Measurements from ENCODE around the gene PIP5K1B. TPM values are rescaled to one million over a fixed set of nuclear protein-coding genes. Genes with fewer than 3 reads are reported as not detected.

PIP5K1B gene
- total RNA-seq, 1 experiment from 2014 or later = 1.8 TPM

DNA sequence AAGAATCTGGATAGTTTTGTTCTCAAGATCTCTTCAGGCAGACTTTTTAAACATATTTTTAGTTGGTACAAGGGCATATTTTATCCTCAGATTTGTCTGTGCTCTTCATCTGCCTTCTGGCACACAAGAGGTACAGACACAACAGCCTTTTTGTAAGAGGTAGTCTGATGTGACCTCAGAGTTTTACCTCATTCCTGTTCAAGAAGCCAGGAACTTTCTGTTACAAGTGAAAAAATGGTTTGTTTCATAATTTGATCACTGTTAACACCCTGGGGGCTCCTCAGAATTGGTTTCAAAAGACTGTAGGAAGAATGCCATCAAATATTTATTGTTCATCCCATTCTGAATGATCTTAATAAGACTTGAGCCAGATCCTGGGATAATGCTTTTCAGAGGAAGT, 172.2 kb downstream of the PIP5K1B start:
- DNase-seq = no peak
- Histone ChIP-seq H3K36me3 (replicated peaks; ENCODE audit: control insufficient read depth, insufficient read depth, low read length) (no peaks in the 10 kb centered on the region), H3K27me3 (ENCODE audit: control insufficient read depth, insufficient read depth, low read length) (no peaks in the 10 kb centered on the region), H3K4me3 (ENCODE audit: insufficient read depth, low read depth, low read length) (no peak overlapping the region)

DNA sequence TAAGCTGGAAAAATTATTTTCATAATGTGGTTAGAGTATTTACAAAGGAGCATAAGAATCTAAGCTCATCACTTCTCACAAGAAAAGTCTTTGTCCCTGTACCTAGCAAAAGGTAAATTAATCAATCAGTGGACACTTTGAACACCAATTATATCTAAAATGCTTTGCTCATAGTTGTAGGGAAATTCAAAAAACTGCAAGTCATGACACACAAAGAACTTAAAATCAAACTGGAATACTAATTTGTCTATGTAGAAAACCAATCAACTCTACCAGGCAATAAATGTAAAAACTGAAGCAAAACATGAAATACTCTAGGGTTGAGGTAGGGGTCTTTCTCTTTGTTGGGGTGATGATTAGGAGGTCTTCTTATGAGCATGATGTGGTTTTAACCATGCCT, 173.4 kb downstream of the PIP5K1B start:
- Histone ChIP-seq H3K4me3 (ENCODE audit: insufficient read depth, low read depth, low read length) (no peak overlapping the region), H3K36me3 (replicated peaks; ENCODE audit: control insufficient read depth, insufficient read depth, low read length) (no peaks in the 10 kb centered on the region), H3K27me3 (ENCODE audit: control insufficient read depth, insufficient read depth, low read length) (no peaks in the 10 kb centered on the region)
- DNase-seq = no peak

DNA sequence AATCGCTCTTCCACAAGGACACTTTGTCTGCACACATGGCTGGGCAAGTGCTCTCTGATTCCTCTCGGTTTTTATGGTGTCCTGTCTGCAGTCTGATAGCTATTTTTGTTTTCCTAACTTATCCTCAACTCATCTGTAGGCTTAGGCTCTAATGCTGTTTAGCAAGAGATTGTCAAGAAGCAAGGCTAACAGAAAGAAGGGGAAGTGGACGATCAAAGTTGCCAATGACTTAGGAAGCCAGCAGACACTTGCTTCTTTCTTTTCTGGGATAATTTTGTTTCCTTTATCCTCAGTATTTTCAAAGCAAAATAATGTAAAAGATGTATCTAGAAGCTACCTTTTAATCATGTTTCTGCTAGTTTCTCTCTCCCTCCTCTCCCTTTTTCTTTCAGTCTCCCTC, 178.2 kb downstream of the PIP5K1B start:
- DNase-seq = no peak
- no peak overlapping the region for H3K4me3 ChIP-seq (ENCODE audit: insufficient read depth, low read depth, low read length)
- no peaks in the 10 kb centered on the region for H3K27me3 ChIP-seq (ENCODE audit: control insufficient read depth, insufficient read depth, low read length)
- H3K36me3 ChIP-seq (replicated peaks; ENCODE audit: control insufficient read depth, insufficient read depth, low read length) = no peaks in the 10 kb centered on the region

DNA sequence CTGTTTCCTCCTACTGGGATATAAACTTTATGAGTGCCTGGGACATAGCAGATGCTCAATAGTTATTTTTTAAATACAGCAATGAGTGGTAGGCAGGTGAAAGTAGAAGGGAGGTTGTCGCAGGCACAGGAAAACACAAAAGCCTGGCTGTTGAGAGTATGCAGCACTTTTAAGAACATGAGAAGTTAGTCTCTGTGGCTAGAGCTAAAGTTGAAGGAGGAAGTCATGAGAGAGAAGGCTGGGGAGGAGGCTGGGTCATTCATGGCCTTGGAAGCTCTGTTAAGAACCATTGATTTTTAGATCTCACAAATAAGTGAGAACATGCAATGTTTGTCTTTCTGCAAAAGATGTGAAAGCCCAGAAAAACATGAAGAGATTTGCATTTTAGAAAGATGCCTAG, 182.2 kb downstream of the PIP5K1B start:
- Histone ChIP-seq H3K27me3 (ENCODE audit: control insufficient read depth, insufficient read depth, low read length) (no peaks in the 10 kb centered on the region), H3K36me3 (replicated peaks; ENCODE audit: control insufficient read depth, insufficient read depth, low read length) (no peaks in the 10 kb centered on the region), H3K4me3 (ENCODE audit: insufficient read depth, low read depth, low read length) (no peak overlapping the region)
- no peak for DNase-seq

DNA sequence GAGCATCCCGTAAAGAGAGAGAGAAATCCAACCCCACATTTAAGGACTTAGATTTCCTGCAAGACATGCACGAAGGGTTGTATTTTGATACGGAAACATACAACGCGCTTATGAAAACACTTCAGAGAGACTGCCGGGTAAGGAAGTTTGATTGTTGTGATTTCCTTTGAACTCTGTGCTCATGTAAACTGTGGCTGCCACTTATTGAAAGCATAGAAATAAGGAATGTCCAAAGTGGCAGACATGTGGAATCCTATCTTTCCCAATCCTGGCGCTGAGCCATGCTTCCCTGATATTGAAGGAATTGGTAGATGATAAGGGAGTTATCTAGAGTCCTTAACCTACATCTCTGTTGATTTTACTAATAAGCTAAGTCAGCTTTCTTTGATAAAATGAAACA, 189.5 kb downstream of the PIP5K1B start:
- H3K36me3 ChIP-seq (replicated peaks; ENCODE audit: control insufficient read depth, insufficient read depth, low read length) = no peaks in the 10 kb centered on the region
- H3K27me3 ChIP-seq (ENCODE audit: control insufficient read depth, insufficient read depth, low read length) = no peaks in the 10 kb centered on the region
- H3K4me3 ChIP-seq (ENCODE audit: insufficient read depth, low read depth, low read length) = no peak overlapping the region
- no peak for DNase-seq

DNA sequence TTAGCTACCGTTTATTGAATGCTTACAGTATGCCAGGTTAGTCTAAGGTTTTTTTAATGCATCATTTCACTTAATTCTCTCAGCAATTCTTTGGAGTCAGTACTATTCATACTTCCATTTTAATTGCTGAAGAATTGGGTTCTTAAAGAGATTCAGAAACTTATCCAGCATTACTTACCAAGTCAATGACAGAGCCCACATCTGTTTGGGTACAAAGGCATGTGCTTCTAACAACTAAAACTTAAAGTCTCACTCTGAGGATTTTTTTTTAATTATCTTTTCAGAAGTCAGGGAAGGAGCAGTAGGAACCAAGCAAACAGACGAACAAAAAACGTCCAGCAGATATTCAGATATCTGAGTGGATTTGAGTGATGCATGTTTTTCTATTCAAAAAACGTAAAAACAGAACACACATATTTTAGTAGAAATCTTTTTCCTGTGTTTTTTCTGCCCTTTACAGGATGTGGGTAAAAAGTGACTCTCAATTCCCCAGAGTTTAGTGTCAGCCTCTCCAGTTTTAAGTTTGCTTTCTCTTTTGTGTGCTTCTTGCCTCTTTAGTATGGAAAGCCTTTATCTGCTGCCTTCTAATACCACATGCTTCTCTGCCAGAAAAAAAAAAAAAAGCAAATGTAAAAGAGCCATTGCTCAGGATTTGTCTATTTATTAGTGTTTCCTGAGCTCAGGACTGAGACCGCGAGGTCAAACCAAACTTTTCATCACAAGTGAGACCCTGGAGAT, 190.9 kb downstream of the PIP5K1B start:
- DNase-seq = no peak
- Histone ChIP-seq H3K27me3 (ENCODE audit: control insufficient read depth, insufficient read depth, low read length) (no peaks in the 10 kb centered on the region), H3K36me3 (replicated peaks; ENCODE audit: control insufficient read depth, insufficient read depth, low read length) (no peaks in the 10 kb centered on the region), H3K4me3 (ENCODE audit: insufficient read depth, low read depth, low read length) (no peak overlapping the region)

DNA sequence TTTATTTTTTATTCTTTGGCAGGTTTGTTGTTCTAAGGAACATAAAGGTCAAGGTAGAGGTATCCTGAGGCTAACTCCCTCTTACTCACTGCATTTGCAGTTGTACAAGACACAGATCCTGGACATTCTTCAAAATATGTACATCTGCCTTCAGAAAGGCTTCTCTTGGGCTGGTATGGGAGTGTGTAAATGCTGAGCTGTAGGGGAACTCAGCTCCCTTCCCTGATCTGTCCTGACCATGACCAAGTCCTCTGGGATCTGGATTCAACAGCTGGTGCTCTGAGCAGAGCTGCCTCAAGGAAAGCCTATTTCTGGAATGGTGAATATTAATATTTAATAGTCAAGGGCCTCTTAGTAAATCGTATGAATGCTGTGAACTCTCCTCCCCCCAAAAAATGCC, 191.4 kb downstream of the PIP5K1B start:
- H3K4me3 ChIP-seq (ENCODE audit: insufficient read depth, low read depth, low read length) = no peak overlapping the region
- H3K27me3 ChIP-seq (ENCODE audit: control insufficient read depth, insufficient read depth, low read length) = no peaks in the 10 kb centered on the region
- H3K36me3 ChIP-seq (replicated peaks; ENCODE audit: control insufficient read depth, insufficient read depth, low read length) = no peaks in the 10 kb centered on the region
- DNase-seq = no peak

DNA sequence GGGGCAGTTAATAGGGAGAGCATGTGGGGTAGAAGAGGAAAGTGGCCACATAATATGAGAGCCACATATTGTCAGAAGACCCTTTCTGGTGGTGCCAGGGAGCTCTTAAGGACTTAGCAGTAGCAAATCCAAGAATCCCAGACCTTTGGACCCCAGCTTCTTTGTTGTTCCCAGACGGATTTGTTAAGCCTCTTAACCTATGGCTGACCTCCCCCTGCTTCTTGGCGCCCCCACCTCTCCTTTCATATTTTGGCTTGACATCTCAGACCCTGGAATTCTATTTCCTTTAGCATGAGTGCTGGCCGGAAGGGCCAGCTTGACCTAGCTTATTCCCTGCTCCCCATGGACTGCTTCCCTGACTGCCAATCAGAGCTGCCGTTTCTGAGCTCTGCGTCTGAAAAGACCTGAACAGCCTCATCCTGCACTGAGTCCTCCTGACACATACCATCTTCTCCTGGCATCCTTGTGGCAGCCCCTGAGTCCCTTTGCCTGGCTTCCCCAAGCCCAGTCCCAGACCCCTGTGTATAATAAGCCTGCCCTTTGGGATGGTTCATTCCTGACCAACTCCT, 192.6 kb downstream of the PIP5K1B start:
- Histone ChIP-seq H3K27me3 (ENCODE audit: control insufficient read depth, insufficient read depth, low read length) (no peaks in the 10 kb centered on the region), H3K36me3 (replicated peaks; ENCODE audit: control insufficient read depth, insufficient read depth, low read length) (no peaks in the 10 kb centered on the region), H3K4me3 (ENCODE audit: insufficient read depth, low read depth, low read length) (no peak overlapping the region)
- no peak for DNase-seq

DNA sequence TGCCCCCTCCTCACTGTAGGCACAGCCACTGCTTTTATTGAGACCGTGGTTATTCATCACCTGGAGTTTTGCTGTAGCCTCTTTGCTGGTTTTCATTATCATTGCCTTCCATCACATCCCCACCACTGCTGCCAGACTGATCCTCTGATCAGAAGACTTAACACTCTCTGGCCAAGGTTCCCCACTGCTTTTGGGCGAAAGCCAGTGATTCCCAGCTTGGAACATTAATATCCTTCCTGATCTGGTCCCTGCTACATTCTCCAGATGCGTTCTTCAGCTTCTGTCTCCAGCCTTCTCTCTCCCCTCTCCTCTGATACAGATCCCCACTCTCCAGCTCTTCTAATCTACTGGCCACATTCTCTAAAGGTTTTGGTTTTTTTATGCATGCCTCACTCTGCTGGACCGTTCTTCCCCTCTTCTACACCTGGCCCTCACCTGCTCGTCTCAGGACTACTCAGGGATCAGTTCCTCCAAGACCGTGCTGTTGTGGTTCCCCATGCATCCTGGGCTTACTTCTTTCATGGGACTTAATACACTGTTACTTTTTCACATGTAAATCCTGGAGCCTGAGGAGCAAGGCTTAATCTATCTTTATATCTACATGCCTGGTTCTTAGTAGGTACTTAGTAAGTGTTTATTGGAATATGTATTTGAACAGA, 193.9 kb downstream of the PIP5K1B start:
- Histone ChIP-seq H3K4me3 (ENCODE audit: insufficient read depth, low read depth, low read length) (no peak overlapping the region), H3K27me3 (ENCODE audit: control insufficient read depth, insufficient read depth, low read length) (no peaks in the 10 kb centered on the region), H3K36me3 (replicated peaks; ENCODE audit: control insufficient read depth, insufficient read depth, low read length) (no peaks in the 10 kb centered on the region)
- DNase-seq = no peak

DNA sequence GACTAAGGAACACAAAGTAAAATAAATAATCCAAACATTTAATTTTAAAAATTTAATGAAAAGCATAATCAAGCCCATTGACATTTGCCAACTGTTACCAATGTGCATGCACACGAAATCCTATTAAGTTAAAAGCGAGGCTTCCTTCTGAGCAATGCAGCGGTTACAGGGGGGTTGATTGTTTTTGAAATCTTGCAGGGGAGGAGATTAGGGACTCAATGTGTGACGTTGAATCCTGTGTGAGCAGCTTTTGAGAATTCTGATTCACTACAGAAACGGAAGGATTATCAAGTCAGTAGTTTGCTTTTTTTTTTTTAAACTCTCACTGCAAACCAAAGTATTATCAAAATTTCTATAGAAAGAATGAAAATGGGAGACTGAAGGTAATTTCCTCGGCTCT, 199.4 kb downstream of the PIP5K1B start:
- Histone ChIP-seq H3K4me3 (ENCODE audit: insufficient read depth, low read depth, low read length) (no peak overlapping the region), H3K27me3 (ENCODE audit: control insufficient read depth, insufficient read depth, low read length) (no peaks in the 10 kb centered on the region), H3K36me3 (replicated peaks; ENCODE audit: control insufficient read depth, insufficient read depth, low read length) (no peaks in the 10 kb centered on the region)
- DNase-seq = no peak

DNA sequence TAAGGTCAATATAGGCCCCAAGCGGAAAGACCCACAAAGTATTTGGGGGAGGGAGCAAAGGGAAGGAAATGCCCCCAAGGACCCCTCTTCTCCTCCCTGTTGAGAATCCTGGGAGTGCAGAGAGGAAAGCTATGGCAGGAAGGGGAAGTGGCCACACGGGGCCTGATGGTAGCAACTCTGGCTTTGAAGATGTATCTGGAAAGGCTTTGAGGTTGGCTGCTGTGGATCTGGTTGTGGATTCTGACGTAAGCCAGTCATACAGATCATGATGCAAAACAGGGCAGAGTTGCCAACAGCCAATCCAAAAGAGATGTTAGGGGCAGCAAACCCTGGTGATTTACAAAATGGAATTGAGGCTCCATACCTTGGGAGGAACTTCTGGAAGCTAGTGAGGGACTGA, 200.1 kb downstream of the PIP5K1B start:
- no peak for DNase-seq
- H3K36me3 ChIP-seq (replicated peaks; ENCODE audit: control insufficient read depth, insufficient read depth, low read length) = no peaks in the 10 kb centered on the region
- no peaks in the 10 kb centered on the region for H3K27me3 ChIP-seq (ENCODE audit: control insufficient read depth, insufficient read depth, low read length)
- no peak overlapping the region for H3K4me3 ChIP-seq (ENCODE audit: insufficient read depth, low read depth, low read length)

DNA sequence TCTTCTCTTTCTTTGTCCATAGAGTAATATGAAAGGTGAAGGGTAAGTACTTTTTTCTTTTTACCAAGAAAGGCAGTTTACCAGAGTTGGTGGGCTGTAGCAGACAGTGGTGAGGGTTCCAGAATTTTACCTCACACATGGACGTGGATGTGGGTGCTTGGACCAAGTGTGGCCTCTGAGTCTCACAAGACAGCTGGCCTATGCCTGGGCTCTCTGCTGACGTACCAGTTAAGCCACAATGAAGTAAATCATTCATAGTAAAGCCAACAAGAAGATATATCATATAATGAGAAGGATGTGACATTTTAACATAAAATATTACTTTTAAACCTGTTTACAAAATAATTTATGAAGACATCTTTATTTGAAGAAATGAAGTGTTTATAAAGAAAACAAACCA, 202.9 kb downstream of the PIP5K1B start:
- no peaks in the 10 kb centered on the region for H3K27me3 ChIP-seq (ENCODE audit: control insufficient read depth, insufficient read depth, low read length)
- no peaks in the 10 kb centered on the region for H3K36me3 ChIP-seq (replicated peaks; ENCODE audit: control insufficient read depth, insufficient read depth, low read length)
- DNase-seq = no peak
- no peak overlapping the region for H3K4me3 ChIP-seq (ENCODE audit: insufficient read depth, low read depth, low read length)

DNA sequence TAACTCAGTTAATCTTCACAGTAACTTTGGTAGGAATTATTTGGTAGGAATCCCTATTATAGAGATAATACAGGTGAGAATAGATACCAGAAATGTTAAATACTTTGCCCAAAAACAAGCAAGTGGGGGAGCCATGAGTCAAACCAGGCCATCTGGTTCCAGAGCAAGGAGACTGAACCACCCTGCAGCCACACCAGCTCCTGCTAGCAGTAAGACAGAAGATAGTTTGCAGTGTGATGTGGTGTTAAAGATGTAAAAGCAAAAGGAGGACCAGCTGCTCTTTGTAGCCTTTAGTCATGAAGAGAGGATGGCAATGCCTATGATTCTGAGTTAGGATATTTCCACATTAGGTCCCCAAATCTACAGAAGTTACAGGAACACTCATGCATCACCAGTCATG, 207.5 kb downstream of the PIP5K1B start:
- DNase-seq = no peak
- no peaks in the 10 kb centered on the region for H3K36me3 ChIP-seq (replicated peaks; ENCODE audit: control insufficient read depth, insufficient read depth, low read length)

DNA sequence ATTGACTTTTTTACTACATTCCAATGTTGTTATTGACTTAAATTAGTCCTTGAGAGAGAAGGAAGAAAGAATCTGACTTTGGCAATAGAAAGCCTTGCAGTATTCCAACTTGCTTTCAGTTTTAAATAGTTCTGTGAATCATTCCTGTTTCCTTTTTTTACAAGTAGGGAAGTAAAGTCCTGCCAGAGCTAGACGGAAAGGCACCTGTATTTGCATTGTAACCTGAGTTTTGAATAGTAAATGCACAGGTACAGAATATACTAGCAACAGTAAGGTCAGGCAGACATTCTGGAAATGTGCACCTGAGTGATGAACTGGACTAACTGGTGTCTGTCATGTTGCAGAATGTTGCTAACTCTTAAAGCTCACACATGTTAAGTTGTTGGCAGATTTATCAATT, 208.0 kb downstream of the PIP5K1B start:
- DNase-seq = no peak
- H3K36me3 ChIP-seq (replicated peaks; ENCODE audit: control insufficient read depth, insufficient read depth, low read length) = no peaks in the 10 kb centered on the region
- no peaks in the 10 kb centered on the region for H3K27me3 ChIP-seq (ENCODE audit: control insufficient read depth, insufficient read depth, low read length)

More for the DNA sequence above, 207.5 kb downstream of the PIP5K1B start:
- Histone ChIP-seq H3K27me3 (ENCODE audit: control insufficient read depth, insufficient read depth, low read length) (no peaks in the 10 kb centered on the region), H3K4me3 (ENCODE audit: insufficient read depth, low read depth, low read length) (no peak overlapping the region)

DNA sequence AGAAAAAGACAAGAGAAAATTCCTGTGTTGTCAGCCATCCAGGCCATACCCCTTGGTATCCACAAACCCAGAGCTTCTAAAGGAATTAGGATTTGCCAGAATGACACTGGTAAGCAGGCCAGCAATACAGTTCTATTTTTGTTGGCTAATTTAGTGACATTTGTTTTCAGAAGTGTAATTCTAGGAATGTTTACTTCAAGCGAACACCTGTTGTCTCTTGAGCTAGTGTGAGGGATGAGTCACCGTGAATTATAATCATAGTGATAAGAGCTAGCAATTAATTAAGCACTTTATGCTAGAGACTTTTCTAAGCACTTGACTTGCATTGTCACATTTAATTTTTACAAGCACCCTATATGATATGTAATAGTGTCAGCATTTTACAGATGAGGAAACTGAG, 209.7 kb downstream of the PIP5K1B start:
- H3K36me3 ChIP-seq (replicated peaks; ENCODE audit: control insufficient read depth, insufficient read depth, low read length) = no peaks in the 10 kb centered on the region
- no peak for DNase-seq
- no peaks in the 10 kb centered on the region for H3K27me3 ChIP-seq (ENCODE audit: control insufficient read depth, insufficient read depth, low read length)
- no peak overlapping the region for H3K4me3 ChIP-seq (ENCODE audit: insufficient read depth, low read depth, low read length)

More for the DNA sequence above, 208.0 kb downstream of the PIP5K1B start:
- no peak overlapping the region for H3K4me3 ChIP-seq (ENCODE audit: insufficient read depth, low read depth, low read length)

Data from H7 (cell line).